OCI-LY7 (cell line): ENCODE results near the gene TULP1.

ENCODE experiments used
- CTCF ChIP-seq: fragments of 200-600 bp; sonication (generic); conservative IDR thresholded peaks from 2 replicates; pipeline ENCODE4 v1.5.1; 2014; ENCODE audit warnings: mild to moderate bottlenecking, antibody characterized with exemption, low read length, moderate library complexity, mixed read lengths
- EZH2phosphoT487 ChIP-seq: fragments of 200-600 bp; sonication (generic); IDR thresholded peaks from 2 replicates; pipeline ENCODE4 v1.6.1; 2018; ENCODE audit warnings: low read depth, borderline replicate concordance, mild to moderate bottlenecking, mixed run types, antibody characterized with exemption, low read length, moderate library complexity, mixed read lengths

DNA sequence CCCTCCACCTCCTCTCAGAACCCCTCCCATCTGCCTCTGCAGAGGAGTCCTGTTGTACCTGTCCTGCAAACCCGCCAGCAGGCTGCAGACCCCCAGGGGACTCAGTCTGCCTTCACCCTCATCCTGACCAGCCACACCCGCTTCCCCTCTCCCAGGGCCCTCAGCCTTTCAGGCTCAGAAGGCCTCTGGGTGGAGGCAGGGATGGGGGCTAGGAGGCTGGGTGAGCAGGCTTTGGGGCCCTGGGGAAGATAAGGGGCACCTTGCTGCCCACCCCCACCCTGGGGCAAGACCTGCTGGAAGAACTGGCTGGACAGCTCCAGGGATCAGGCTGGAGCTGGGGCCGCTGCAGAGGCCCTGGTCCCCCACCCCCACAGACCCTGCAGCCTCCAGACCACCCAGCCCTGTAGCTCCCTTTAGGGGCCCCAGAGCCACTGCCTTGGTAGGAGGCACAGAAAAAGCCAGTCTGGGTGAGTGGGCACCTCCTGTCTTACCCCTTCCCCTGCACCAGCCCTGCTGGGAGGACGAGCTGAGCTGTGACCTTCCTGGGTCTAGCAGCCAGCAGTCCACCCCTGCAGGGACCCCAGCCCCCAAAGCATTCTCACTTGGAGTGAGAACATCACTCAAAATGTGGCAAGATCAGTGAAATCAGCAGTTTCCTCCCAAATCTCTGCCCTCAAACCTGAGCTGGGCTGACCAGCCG lies 21.0 kb downstream of the TULP1 start:
- no peak for TF ChIP-seq CTCF
- no peak for TF ChIP-seq EZH2phosphoT487
